Spleen (tissue), 7 donors: ENCODE measurements around the gene ELAVL2.

Source experiments
- POLR2A ChIP-seq, 3 donors: fragments of 450-650 bp; IDR thresholded peaks; one replicate each; pipeline ENCODE4 v1.5.1; 2017; ENCODE audit warnings: antibody characterized with exemption in 3 of 3, mild to moderate bottlenecking in 1 of 3
- POLR2AphosphoS5 ChIP-seq, 3 donors: sonication (generic); formaldehyde crosslinking; IDR thresholded peaks; one replicate each; pipeline ENCODE4 v1.5.1; 2017; ENCODE audit warnings: antibody characterized with exemption in 3 of 3
- TF ChIP-seq, protein P1 (sequence below), 11 experiments: fragments of 200-600 bp in 7 of 11; fragments of 450-650 bp in 4 of 11; sonication (generic) in 4 of 11; IDR thresholded peaks in 8 of 11; conservative IDR thresholded peaks in 3 of 11; 1 replicate in 7 of 11; 2 replicates in 4 of 11; pipeline versions ENCODE4 v1.4.0 to v1.8.0; 2016 to 2021; ENCODE audit warnings: antibody characterized with exemption in 11 of 11, inconsistent platforms in 4 of 11, mild to moderate bottlenecking in 1 of 11
- donor health status: DM: no; HTN: no; CAD: no; lungs with moderate emphysema.
- donor health status: DM: no; HTN: no; CAD: no.
- donor health status: DM: no; HTN: no; CAD: no.

DNA sequence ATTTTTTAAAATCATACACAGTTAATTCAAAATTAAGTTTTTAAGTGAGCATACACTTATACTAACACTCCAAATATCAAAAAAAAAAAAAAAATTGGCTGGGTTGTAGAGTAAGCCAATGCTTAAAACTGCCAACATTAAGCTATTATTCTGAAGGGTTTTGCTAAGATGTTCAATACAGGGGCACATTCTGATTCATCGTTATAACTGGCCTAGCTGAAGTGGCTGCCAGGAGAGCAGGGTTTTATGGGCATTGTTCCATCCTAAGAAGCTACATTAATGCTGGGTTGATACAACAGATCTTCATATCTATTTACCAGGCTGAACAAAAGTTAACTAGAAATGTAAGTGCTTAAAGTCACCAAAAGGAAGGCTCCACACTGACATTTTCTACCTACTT, 13.4 kb downstream of the ELAVL2 start:
- TF ChIP-seq POLR2AphosphoS5 (IDR thresholded peaks at IDR 0.05) = no peak
- TF ChIP-seq, protein P1, sequence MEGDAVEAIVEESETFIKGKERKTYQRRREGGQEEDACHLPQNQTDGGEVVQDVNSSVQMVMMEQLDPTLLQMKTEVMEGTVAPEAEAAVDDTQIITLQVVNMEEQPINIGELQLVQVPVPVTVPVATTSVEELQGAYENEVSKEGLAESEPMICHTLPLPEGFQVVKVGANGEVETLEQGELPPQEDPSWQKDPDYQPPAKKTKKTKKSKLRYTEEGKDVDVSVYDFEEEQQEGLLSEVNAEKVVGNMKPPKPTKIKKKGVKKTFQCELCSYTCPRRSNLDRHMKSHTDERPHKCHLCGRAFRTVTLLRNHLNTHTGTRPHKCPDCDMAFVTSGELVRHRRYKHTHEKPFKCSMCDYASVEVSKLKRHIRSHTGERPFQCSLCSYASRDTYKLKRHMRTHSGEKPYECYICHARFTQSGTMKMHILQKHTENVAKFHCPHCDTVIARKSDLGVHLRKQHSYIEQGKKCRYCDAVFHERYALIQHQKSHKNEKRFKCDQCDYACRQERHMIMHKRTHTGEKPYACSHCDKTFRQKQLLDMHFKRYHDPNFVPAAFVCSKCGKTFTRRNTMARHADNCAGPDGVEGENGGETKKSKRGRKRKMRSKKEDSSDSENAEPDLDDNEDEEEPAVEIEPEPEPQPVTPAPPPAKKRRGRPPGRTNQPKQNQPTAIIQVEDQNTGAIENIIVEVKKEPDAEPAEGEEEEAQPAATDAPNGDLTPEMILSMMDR (IDR thresholded peaks at IDR 0.05 in 8 of 11, conservative IDR thresholded peaks at IDR 0.05 in 3 of 11) = no peak
- TF ChIP-seq POLR2A (IDR thresholded peaks at IDR 0.05) = no peak
